ENCODE data around the gene ZKSCAN1.
A peak's percentile ranks its signal among the peaks of the same experiment; 100 is the strongest.
"Not testable (repeated sequence)": the region's sequence is repeated elsewhere in the genome, so short reads cannot be mapped to it uniquely, and the experiment has no call there.

ZKSCAN1 gene

DNA sequence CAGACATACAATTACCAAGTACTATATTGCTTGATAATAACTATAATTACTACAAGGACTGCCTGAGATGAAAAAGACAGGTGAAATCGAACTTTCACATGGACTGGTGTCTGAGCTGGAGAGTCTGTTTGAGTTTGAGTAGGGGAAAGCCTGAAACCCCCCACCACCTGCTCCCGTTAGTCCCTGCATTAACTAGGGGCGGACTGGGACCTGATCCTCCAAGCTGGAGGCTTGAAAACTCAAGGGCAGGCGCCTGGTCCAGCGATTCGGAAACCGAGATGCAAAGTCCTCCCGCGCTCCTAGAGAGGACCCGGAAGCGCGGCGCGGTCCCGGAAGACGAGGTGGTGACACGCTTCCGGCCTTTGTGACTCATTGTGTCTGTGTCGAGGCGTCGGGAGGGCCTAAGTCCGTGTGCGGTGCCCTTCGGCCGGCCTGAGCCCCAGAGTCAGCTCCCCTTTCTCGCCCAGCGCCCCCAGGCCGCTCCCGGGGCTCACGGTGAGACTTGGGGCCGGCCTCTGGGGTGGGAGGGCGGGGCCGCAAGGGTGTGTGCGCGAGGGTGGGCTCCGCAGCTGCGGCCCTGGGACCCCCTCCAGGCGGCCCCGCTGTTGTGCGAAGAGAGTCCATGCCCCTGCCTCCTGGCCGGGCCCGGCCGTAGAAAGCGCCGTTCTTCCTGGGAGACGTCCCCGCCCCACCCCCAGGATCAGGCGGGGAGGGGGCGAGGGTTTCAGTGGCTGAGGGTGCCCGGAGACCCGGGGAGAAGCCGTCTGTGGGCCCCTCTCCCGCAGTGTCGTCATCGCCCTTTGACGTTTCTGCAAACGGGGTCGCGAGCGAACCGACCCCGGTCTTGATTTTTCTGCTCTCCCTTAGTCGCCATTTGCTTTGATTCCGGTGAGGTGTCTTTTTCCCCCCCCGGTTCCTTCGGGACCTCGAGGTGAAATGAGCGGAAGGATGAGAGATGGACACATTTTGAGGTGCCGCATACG is at the start of gene ZKSCAN1:
Gene ZKSCAN1, plus strand, starts transcription at position 365 of the 983 bp plus-strand sequence. CDS start 7,911 bp downstream, outside the sequence.
- ATAC-seq (ENCODE audit: low read depth) (peak; percentile 93), DNase-seq (ENCODE audit: low spot score) (peak; percentile 87)
- Histone ChIP-seq H3K9me3 (ENCODE audit: severe bottlenecking) (no peaks in the 10 kb centered on the region), H3K27ac (ENCODE audit: poor library complexity, severe bottlenecking) (peak within 1 kb of the TSS; percentile 62), H3K36me3 (ENCODE audit: low read depth) (peaks cover 33% of the 10 kb centered on the region), H3K27me3 (ENCODE audit: insufficient read depth, poor library complexity, severe bottlenecking) (no peaks in the 10 kb centered on the region), H3K4me1 (ENCODE audit: insufficient read depth, poor library complexity, severe bottlenecking) (peaks cover 28% of the 10 kb centered on the region), H3K4me3 (ENCODE audit: severe bottlenecking) (peak within 1 kb of the TSS; percentile 96)
- TF ChIP-seq, protein P1, sequence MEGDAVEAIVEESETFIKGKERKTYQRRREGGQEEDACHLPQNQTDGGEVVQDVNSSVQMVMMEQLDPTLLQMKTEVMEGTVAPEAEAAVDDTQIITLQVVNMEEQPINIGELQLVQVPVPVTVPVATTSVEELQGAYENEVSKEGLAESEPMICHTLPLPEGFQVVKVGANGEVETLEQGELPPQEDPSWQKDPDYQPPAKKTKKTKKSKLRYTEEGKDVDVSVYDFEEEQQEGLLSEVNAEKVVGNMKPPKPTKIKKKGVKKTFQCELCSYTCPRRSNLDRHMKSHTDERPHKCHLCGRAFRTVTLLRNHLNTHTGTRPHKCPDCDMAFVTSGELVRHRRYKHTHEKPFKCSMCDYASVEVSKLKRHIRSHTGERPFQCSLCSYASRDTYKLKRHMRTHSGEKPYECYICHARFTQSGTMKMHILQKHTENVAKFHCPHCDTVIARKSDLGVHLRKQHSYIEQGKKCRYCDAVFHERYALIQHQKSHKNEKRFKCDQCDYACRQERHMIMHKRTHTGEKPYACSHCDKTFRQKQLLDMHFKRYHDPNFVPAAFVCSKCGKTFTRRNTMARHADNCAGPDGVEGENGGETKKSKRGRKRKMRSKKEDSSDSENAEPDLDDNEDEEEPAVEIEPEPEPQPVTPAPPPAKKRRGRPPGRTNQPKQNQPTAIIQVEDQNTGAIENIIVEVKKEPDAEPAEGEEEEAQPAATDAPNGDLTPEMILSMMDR (IDR thresholded peaks at IDR 0.05; ENCODE audit: poor library complexity, severe bottlenecking), result no peak

DNA sequence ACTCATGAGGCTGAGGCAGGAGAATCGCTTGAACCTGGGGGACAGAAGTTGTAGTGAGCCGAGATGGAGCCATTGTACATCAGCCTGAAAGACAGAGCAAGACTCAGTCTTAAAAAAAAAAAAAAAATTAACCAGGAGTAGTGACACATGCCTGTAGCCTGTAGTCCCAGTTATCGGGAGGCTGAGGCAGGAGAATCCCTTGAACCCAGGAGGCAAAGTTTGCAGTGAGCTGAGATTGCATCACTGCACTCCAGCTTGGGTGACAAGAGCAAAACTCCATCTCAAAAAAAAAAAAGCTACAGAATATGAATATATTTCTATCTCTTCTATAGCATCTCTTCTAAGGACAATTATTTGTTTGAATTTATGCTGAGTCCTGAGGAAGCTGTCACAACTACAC is 46.1 kb upstream of the ZKSCAN1 start:
- ATAC-seq (ENCODE audit: low read depth) (no peak), DNase-seq (ENCODE audit: low spot score) (no peak)
- Histone ChIP-seq H3K9me3 (ENCODE audit: severe bottlenecking) (no peaks in the 10 kb centered on the region), H3K27ac (ENCODE audit: poor library complexity, severe bottlenecking) (no peak overlapping the region), H3K36me3 (ENCODE audit: low read depth) (no peaks in the 10 kb centered on the region), H3K4me1 (ENCODE audit: insufficient read depth, poor library complexity, severe bottlenecking) (no peaks in the 10 kb centered on the region), H3K4me3 (ENCODE audit: severe bottlenecking) (no peak overlapping the region), H3K27me3 (ENCODE audit: insufficient read depth, poor library complexity, severe bottlenecking) (no peaks in the 10 kb centered on the region)
- TF ChIP-seq, protein P1 (IDR thresholded peaks at IDR 0.05; ENCODE audit: poor library complexity, severe bottlenecking), result no peak

DNA sequence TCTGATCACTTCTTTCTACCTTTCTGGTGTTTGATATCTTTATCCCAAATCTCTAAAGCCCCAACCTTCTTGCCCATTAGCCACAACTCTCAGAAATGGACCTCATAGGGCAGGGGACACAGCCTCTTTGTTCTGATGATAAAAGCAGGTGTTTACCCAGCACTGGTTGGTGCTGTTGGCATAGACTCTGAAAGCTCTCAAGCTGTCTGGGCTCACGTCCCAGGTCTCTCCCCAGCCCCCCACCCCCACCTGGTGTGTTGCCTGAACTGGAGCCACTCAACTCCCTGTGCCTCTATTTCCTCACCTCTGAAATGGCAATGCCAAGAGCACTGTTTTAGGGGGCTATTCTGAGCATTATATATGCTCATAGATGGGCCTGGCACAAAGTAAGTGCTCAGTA is 45.6 kb upstream of the ZKSCAN1 start:
- not testable (repeated sequence) for H3K27me3 ChIP-seq (ENCODE audit: insufficient read depth, poor library complexity, severe bottlenecking); DNase-seq (ENCODE audit: low spot score); H3K4me1 ChIP-seq (ENCODE audit: insufficient read depth, poor library complexity, severe bottlenecking); H3K27ac ChIP-seq (ENCODE audit: poor library complexity, severe bottlenecking); H3K36me3 ChIP-seq (ENCODE audit: low read depth); ATAC-seq (ENCODE audit: low read depth); H3K9me3 ChIP-seq (ENCODE audit: severe bottlenecking); H3K4me3 ChIP-seq (ENCODE audit: severe bottlenecking)

DNA sequence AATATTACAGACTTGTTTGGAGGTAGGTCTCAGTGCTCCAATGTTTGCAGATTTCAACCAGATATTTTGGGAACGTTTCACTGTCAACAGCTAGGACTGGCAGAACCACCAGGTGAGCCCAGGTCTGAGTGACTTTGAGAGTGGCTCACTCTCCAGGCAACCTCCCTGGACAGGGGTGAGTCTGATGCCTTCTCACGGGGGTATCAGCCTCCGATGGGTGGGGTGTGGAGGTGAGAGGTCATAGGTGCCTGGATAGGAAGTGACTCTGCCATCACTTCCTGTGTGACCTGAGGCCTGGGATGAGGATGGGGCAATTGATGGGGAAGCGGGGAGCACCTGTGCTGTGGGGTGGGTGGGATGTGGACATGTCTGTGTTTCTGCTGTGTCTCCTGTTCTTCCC is 44.2 kb upstream of the ZKSCAN1 start:
- ATAC-seq (ENCODE audit: low read depth) (no peak), DNase-seq (ENCODE audit: low spot score) (no peak)
- no peaks in the 10 kb centered on the region for H3K4me1 ChIP-seq (ENCODE audit: insufficient read depth, poor library complexity, severe bottlenecking)
- H3K27ac ChIP-seq (ENCODE audit: poor library complexity, severe bottlenecking), result no peak overlapping the region
- TF ChIP-seq, protein P1 (IDR thresholded peaks at IDR 0.05; ENCODE audit: poor library complexity, severe bottlenecking), result no peak
- H3K27me3 ChIP-seq (ENCODE audit: insufficient read depth, poor library complexity, severe bottlenecking), result no peaks in the 10 kb centered on the region
- no peaks in the 10 kb centered on the region for H3K36me3 ChIP-seq (ENCODE audit: low read depth)
- H3K9me3 ChIP-seq (ENCODE audit: severe bottlenecking), result no peaks in the 10 kb centered on the region
- no peak overlapping the region for H3K4me3 ChIP-seq (ENCODE audit: severe bottlenecking)

DNA sequence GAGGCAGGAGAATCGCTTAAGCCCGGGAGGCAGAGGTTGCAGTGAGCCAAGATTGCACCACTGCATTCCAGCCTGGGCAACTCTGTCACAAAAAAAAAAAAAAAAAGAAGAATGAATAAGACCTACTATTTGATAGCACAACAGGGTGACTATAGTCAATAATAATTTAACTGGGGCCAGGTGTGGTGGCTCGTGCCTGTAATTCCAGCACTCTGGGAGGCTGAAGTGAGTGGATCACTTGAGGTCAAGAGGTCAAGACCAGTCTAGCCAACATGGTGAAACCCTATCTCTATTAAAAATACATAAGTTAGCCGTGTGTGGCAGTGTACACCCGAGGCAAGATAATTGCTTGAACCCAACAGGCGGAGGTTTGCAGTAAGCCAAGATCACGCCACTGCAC is 41.6 kb upstream of the ZKSCAN1 start:
- not testable (repeated sequence) for H3K27ac ChIP-seq (ENCODE audit: poor library complexity, severe bottlenecking); H3K36me3 ChIP-seq (ENCODE audit: low read depth); H3K9me3 ChIP-seq (ENCODE audit: severe bottlenecking); H3K27me3 ChIP-seq (ENCODE audit: insufficient read depth, poor library complexity, severe bottlenecking); DNase-seq (ENCODE audit: low spot score); H3K4me1 ChIP-seq (ENCODE audit: insufficient read depth, poor library complexity, severe bottlenecking); H3K4me3 ChIP-seq (ENCODE audit: severe bottlenecking); ATAC-seq (ENCODE audit: low read depth)

DNA sequence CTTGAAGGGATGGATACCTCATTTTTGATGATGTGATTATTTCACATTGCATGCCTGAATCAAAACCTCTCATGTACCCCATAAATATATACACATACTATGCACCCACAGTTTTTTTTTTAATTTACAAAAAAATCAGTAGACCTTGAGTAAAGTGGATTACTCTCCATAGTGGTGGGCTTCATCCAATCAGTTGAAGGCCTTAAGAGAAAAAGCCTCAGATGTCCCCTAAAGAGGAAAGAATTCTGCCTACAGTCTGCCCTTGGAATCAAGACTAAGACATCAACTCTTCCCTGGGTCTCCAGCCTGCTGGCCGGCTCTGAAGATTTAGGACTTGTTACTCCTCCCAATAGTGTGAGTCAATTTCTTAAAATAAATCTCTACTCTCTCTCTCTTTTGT is 40.7 kb upstream of the ZKSCAN1 start:
- Histone ChIP-seq H3K4me1 (ENCODE audit: insufficient read depth, poor library complexity, severe bottlenecking) (no peaks in the 10 kb centered on the region), H3K4me3 (ENCODE audit: severe bottlenecking) (no peak overlapping the region), H3K27me3 (ENCODE audit: insufficient read depth, poor library complexity, severe bottlenecking) (no peaks in the 10 kb centered on the region), H3K36me3 (ENCODE audit: low read depth) (no peaks in the 10 kb centered on the region), H3K9me3 (ENCODE audit: severe bottlenecking) (no peaks in the 10 kb centered on the region), H3K27ac (ENCODE audit: poor library complexity, severe bottlenecking) (no peak overlapping the region)
- DNase-seq (ENCODE audit: low spot score) (no peak), ATAC-seq (ENCODE audit: low read depth) (no peak)
- TF ChIP-seq, protein P1 (IDR thresholded peaks at IDR 0.05; ENCODE audit: poor library complexity, severe bottlenecking), result no peak

Data from RWPE2 (cell line).